HepG2 (cell line): Measurements from ENCODE around the gene MOCS1. TPM values are rescaled to one million over a fixed set of nuclear protein-coding genes. Genes with fewer than 3 reads are reported as not detected.

Experiments used
- ATAC-seq: fragments of 200-7000 bp; cut with Tn5 transposase; 3 replicates; pipeline ENCODE4 v1.9.1; 2020; ENCODE audit warnings: mild to moderate bottlenecking, moderate library complexity
- BruUV-seq: library from RNA; stranded (reverse); fragments of 400-500 nt; replicated peaks from 2 replicates; lab custom pipeline; 2021; lab: Mats Ljungman, UMichigan
- CTCF ChIA-PET: fragments of 300-600 bp; formaldehyde crosslinking; extraction: SDS; loops from one replicate; lab custom pipeline; 2021; ENCODE audit warnings: low total read pairs, inconsistent platforms, low intra/inter-chr PET ratio; lab: Yijun Ruan, JAX
- POLR2A ChIA-PET: fragments of 350-600 bp; sonication (Branson Sonifier 250); formaldehyde crosslinking; loops from one replicate; lab custom pipeline; 2020; ENCODE audit warnings: antibody characterized with exemption, inconsistent platforms; lab: Yijun Ruan, JAX
- DNase-seq: peaks from one replicate; pipeline ENCODE4 v3.0.0-alpha.2; 2015; ENCODE audit warnings: low spot score
- FAIRE-seq: peaks from 3 replicates; lab custom pipeline; 2011; peaks lifted over from hg19 to GRCh38; lab: Jason Lieb, UNC
- H2AFZ ChIP-seq: one replicate; pipeline ENCODE4 v1.6.1; 2011; ENCODE audit warnings: low read length, inconsistent platforms
- H3K27ac ChIP-seq: fragments of 300-600 bp; 3 replicates; pipeline ENCODE4 v1.8.0; 2011; ENCODE audit warnings: mixed run types, mild to moderate bottlenecking, mixed read lengths, low read length, inconsistent platforms; ENCODE audit not compliant: insufficient read depth; ENCODE audit errors: extremely low read length
- H3K27me3 ChIP-seq, 2 experiments: fragments of 200-600 bp in 1 of 2; 2 replicates in 1 of 2; 3 replicates in 1 of 2; pipeline versions ENCODE4 v1.6.0 to v1.8.0; 2011; ENCODE audit warnings: low read length in 2 of 2, mild to moderate bottlenecking in 2 of 2, moderate library complexity in 2 of 2, inconsistent platforms in 1 of 2; ENCODE audit not compliant: insufficient read depth in 2 of 2, control insufficient read depth in 1 of 2
- H3K36me3 ChIP-seq, 2 experiments: fragments of 200-600 bp in 1 of 2; replicated peaks in 1 of 2; 2 replicates in 1 of 2; 3 replicates in 1 of 2; pipeline versions ENCODE4 v1.5.1 to v1.8.0; 2011; ENCODE audit warnings: low read length in 2 of 2, inconsistent platforms in 1 of 2; ENCODE audit not compliant: insufficient read depth in 2 of 2, control insufficient read depth in 1 of 2
- H3K4me1 ChIP-seq: 2 replicates; pipeline ENCODE4 v1.5.1; 2012; ENCODE audit warnings: low read length, inconsistent platforms; ENCODE audit not compliant: insufficient read depth
- H3K4me2 ChIP-seq: 2 replicates; pipeline ENCODE4 v1.6.0; 2011; ENCODE audit warnings: low read depth, low read length, inconsistent platforms
- H3K4me3 ChIP-seq, 3 experiments: fragments of 200-600 bp in 1 of 3; sonication (generic), shearing (Covaris generic) in 1 of 3; replicated peaks in 1 of 3; 2 replicates each; pipeline ENCODE4 v1.5.1; 2011 to 2016; ENCODE audit warnings: low read length in 3 of 3, inconsistent platforms in 2 of 3, low read depth in 2 of 3, mild to moderate bottlenecking in 2 of 3, control low read depth in 1 of 3, mixed read lengths in 1 of 3; ENCODE audit not compliant: insufficient read depth in 1 of 3
- H3K79me2 ChIP-seq: one replicate; pipeline ENCODE4 v1.6.1; 2011; ENCODE audit warnings: low read length, inconsistent platforms; ENCODE audit not compliant: insufficient read depth
- H3K9ac ChIP-seq: 2 replicates; pipeline ENCODE4 v1.6.0; 2011; ENCODE audit warnings: mild to moderate bottlenecking, low read depth, low read length, inconsistent platforms; ENCODE audit not compliant: insufficient read depth
- H3K9me3 ChIP-seq: 2 replicates; pipeline ENCODE4 v1.5.1; 2012; ENCODE audit warnings: mild to moderate bottlenecking, low read length
- H4K20me1 ChIP-seq: 2 replicates; pipeline ENCODE4 v1.6.0; 2011; ENCODE audit warnings: inconsistent platforms, mild to moderate bottlenecking, low read length, moderate library complexity; ENCODE audit not compliant: insufficient read depth
- BATF2 ChIP-seq: sonication (generic); formaldehyde crosslinking; IDR thresholded peaks from 2 replicates; pipeline ENCODE4 v1.8.0; 2022; ENCODE audit warnings: mild to moderate bottlenecking, missing genetic modification reagents, moderate library complexity
- CSRNP1 ChIP-seq: sonication (generic); formaldehyde crosslinking; IDR thresholded peaks from 2 replicates; pipeline ENCODE4 v1.8.1; 2023; ENCODE audit warnings: mild to moderate bottlenecking, missing genetic modification reagents
- KDM5A ChIP-seq: fragments of 200-600 bp; sonication (generic); IDR thresholded peaks from 2 replicates; pipeline ENCODE4 v1.7.0; 2018; ENCODE audit warnings: antibody characterized with exemption, mild to moderate bottlenecking, low read length, borderline replicate concordance
- RBM39 ChIP-seq: fragments of 200-400 bp; formaldehyde crosslinking; IDR thresholded peaks from one replicate; pipeline ENCODE4 v1.6.1; 2018; ENCODE audit warnings: antibody characterized with exemption, mild to moderate bottlenecking, low read depth, low read length; ENCODE audit not compliant: poor library complexity, severe bottlenecking
- REXO4 ChIP-seq: sonication (generic); formaldehyde crosslinking; IDR thresholded peaks from 2 replicates; pipeline ENCODE4 v1.8.0; 2022; ENCODE audit warnings: missing genetic modification reagents, mild to moderate bottlenecking, borderline replicate concordance
- SMC3 ChIP-seq: IDR thresholded peaks from 2 replicates; pipeline ENCODE4 v1.6.1; 2011; ENCODE audit warnings: low read length, improper control_type of control experiment
- TARDBP ChIP-seq: sonication (generic); formaldehyde crosslinking; IDR thresholded peaks from 2 replicates; pipeline ENCODE4 v1.8.0; 2022; ENCODE audit warnings: mild to moderate bottlenecking, missing genetic modification reagents
- THRA ChIP-seq: sonication (generic); formaldehyde crosslinking; IDR thresholded peaks from 2 replicates; pipeline ENCODE4 v1.4.0; 2020; ENCODE audit warnings: missing genetic modification reagents, borderline replicate concordance
- ZEB1 ChIP-seq: IDR thresholded peaks from 2 replicates; pipeline ENCODE4 v1.6.1; 2012; ENCODE audit warnings: mild to moderate bottlenecking, low read depth, inconsistent platforms; ENCODE audit not compliant: insufficient replicate concordance
- ZNF567 ChIP-seq: sonication (generic); formaldehyde crosslinking; IDR thresholded peaks from 2 replicates; pipeline ENCODE4 v1.8.1; 2023; ENCODE audit warnings: mild to moderate bottlenecking, missing genetic modification reagents, borderline replicate concordance
- WGBS: methylation state at CpG from one replicate; pipeline ENCODE4 v1.1.6; 2017; ENCODE audit warnings: low lambda C conversion rate; 5-methylcytosine and 5-hydroxymethylcytosine counted together
- in situ Hi-C: cut with HindIII; loops from 2 replicates; pipeline ENCODE4 v1.10.0; 2017; ENCODE audit warnings: low pct_unique_long_range_greater_than_20kb; ENCODE audit not compliant: extremely low pct_ligation_motif_present
- intact Hi-C: fragments of 100-400 bp; cut with micrococcal nuclease; formaldehyde crosslinking; loops from one replicate; pipeline ENCODE4 v1.10.0; 2022; ENCODE audit not compliant: unreplicated experiment
- polyA plus RNA-seq, 8 experiments: library from polyadenylated mRNA; depleted of rRNA in 3 of 8; stranded (reverse) in 7 of 8; unstranded in 1 of 8; fragments of >200 nt; fragmentation: Illumina TruSeq in 4 of 8; extraction: Trizol in 4 of 8; gene quantifications; 2 replicates each; pipeline versions ENCODE4 v1.2.1 to v1.2.3, GENCODE V29; 2011 to 2016; ENCODE audit warnings: low read depth in 4 of 8, missing spikeins in 1 of 8, mixed read lengths in 1 of 8; ENCODE audit not compliant: insufficient read depth in 1 of 8
- total RNA-seq, 5 experiments: library from RNA; depleted of rRNA; stranded (reverse); fragments of >200 nt; fragmentation: Illumina TruSeq; extraction: Trizol; gene quantifications; 2 replicates each; pipeline ENCODE4 v1.2.3, GENCODE V29; 2016; ENCODE audit warnings: low read depth in 1 of 5

The MOCS1 gene
- total and polyA plus RNA-seq, 2 of the 13 experiments (the other 11 are each of a cell fraction or from before 2014, with no cell fraction given), result 5.3 to 11.7 TPM

DNA sequence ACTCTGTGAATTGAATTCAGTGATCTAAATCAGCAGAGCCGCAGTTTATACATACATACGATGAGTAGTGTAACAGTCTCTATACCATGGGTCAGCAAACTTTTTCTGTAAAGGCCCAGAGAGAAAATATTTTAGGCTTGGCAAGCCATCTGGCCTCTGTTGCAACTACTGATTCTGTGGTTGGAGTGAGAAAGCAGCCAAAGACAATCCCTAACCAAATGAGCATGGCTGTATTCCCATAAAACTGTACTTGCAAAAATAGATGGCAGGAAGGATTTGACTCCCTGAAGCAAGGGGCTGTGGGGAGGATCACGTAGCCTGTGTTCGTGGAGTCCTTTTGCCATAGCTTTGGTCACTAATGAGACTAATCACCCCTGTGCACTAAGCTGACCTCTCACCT, 17.9 kb upstream of the MOCS1 start:
- BruUV-seq, result no TSS peak
- POLR2A ChIA-PET, result no interaction called here
- intact Hi-C loops, result no loop called here

DNA sequence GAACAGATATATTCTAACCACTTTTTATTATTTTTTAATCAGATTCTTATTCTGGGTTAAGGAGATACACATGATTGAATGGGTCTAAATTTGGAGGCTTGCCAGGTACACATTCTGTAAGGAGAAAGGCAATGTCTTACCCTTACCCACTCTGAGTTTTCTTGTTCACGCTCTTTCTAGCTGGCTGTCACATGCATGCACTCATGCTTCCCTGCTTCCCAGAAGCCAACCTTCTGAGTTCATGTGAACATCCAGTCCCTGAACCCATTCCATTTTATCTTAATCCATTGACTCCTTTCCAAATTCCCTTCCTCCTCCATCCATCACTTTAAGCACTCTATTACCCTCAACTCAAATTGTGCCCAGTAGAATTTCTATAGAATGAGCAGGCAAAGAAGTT, 17.5 kb upstream of the MOCS1 start:
- Histone ChIP-seq H3K27ac (no peak overlapping the region), H3K4me1 (peaks cover 23% of the 10 kb centered on the region), H3K27me3 (no peaks in the 10 kb centered on the region), H2AFZ (no peak overlapping the region), H3K36me3 (no peaks in the 10 kb centered on the region), H4K20me1 (no peaks in the 10 kb centered on the region), H3K9ac (no peak overlapping the region), H3K4me2 (no peak overlapping the region), H3K4me3 (no peak overlapping the region), H3K79me2 (no peaks in the 10 kb centered on the region), H3K9me3 (no peaks in the 10 kb centered on the region)
- TF ChIP-seq SMC3 (no peak), REXO4 (CRISPR knock-in tag) (no peak), THRA (no peak), BATF2 (CRISPR knock-in tag) (no peak), KDM5A (no peak)
- WGBS, result 85% methylated on average over 1 of the region's 1 CpG
- no TSS peak for BruUV-seq
- FAIRE-seq, result no peak
- intact Hi-C loops (no loop called here), in situ Hi-C loops (no loop called here)
- POLR2A ChIA-PET, result no interaction called here
- no peak for DNase-seq
- no peak for ATAC-seq
- CTCF ChIA-PET, result no interaction called here

More for the DNA sequence above, 17.9 kb upstream of the MOCS1 start:
- DNase-seq (no peak), FAIRE-seq (no peak), ATAC-seq (no peak)
- no peak overlapping the region for H3K4me3 ChIP-seq
- no peaks in the 10 kb centered on the region for H3K27me3 ChIP-seq
- 33% methylated on average over 4 of the region's 4 CpGs for WGBS
- no peaks in the 10 kb centered on the region for H3K9me3 ChIP-seq
- H2AFZ ChIP-seq, result no peak overlapping the region
- H3K36me3 ChIP-seq, result no peaks in the 10 kb centered on the region
- H3K4me1 ChIP-seq, result peaks cover 18% of the 10 kb centered on the region
- no peaks in the 10 kb centered on the region for H3K79me2 ChIP-seq
- TF ChIP-seq CSRNP1 (CRISPR knock-in tag) (no peak), ZNF567 (CRISPR knock-in tag) (no peak), RBM39 (no peak), ZEB1 (no peak), TARDBP (CRISPR knock-in tag) (no peak)
- no peak overlapping the region for H3K4me2 ChIP-seq
- no peak overlapping the region for H3K9ac ChIP-seq
- no peaks in the 10 kb centered on the region for H4K20me1 ChIP-seq
- no peak overlapping the region for H3K27ac ChIP-seq
- CTCF ChIA-PET, result no interaction called here
- in situ Hi-C loops, result no loop called here
